Fibroblast of mammary gland (primary cell): ENCODE data around the gene CLPX.

Experiments used
- DNase-seq: peaks from one replicate; pipeline ENCODE4 v3.0.0-alpha.2; 2010; ENCODE audit warnings: low read depth
- H3K4me3 ChIP-seq: 2 replicates; pipeline ENCODE4 v1.5.1; 2011; ENCODE audit warnings: low read depth, mild to moderate bottlenecking, low read length, moderate library complexity; ENCODE audit not compliant: control insufficient read depth
- CTCF ChIP-seq: conservative IDR thresholded peaks from 2 replicates; pipeline ENCODE4 v1.5.1; 2011; ENCODE audit warnings: low read depth, low read length, inconsistent platforms; ENCODE audit not compliant: control insufficient read depth, insufficient read depth

Gene CLPX

DNA sequence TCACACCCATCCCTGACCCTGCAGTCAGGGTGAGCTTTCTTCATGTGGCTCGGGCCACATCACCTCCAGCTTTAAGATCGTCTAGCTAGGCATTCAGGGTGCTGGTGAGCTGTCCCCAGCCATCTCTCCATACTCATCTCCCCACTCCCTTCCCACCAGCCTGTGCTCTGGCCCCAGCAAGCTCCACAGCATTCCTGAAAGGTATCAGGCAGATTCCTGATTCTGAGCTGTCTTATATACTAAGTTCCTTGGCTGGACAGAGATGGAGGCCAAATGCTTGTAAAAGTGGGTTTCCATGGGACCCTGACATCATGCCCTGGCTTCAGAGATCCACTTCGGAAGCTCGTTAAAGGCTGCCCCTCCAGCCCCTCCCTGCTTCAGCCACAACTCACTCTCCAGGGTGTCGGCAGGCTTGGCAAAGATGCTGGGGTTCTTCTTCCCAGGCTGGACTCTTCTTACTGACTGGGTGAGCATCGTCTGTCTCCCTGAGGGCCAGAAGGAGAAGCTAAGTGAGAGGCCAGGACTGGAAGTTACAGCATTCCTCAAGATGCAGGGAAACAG is 22.2 kb upstream of the CLPX start:
- H3K4me3 ChIP-seq = no peak overlapping the region
- TF ChIP-seq CTCF = no peak
- DNase-seq = no peak

- no peak overlapping the region for H3K4me3 ChIP-seq
- TF ChIP-seq CTCF = no peak
- DNase-seq = no peak
Measured at GRCh38 chr15:65206750-65207149, 21.6 kb upstream of the CLPX start.

- no peak for DNase-seq
- no peak overlapping the region for H3K4me3 ChIP-seq
- no peak for TF ChIP-seq CTCF
Measured at GRCh38 chr15:65204931-65205660, 20.0 kb upstream of the CLPX start.

DNA sequence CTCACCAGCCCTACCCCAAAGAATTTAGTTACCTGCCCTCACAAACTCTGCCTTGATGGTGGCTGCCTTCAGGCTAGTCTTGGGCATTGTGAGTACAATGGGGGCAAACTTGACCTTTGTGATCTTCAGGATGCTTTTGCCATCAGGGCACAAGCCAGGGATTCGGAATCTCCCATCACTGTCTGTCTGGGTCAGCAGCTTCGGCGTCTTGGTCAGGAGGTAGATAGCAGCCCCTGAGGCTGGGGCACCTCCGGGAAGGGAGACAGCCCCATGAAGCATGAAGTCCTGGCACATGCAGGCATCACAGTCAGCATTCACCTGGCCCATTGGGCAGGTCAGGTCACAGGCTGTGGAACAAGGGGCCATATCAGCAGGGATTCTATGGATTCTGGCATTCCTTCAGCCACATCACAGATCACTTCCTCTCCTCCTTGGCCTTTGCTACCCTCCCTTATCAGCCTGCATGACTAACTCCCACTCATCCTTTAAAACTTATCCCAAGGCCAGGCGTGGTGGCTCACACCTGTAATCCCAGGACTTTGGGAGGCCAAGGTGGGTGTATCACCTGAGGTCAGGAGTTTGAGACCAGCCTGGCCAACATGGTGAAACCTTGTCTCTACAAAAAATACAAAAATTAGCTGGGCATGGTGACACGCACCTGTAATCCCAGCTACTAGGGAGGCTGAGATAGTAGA is 19.2 kb upstream of the CLPX start:
- no peak for TF ChIP-seq CTCF
- no peak overlapping the region for H3K4me3 ChIP-seq
- DNase-seq = no peak

DNA sequence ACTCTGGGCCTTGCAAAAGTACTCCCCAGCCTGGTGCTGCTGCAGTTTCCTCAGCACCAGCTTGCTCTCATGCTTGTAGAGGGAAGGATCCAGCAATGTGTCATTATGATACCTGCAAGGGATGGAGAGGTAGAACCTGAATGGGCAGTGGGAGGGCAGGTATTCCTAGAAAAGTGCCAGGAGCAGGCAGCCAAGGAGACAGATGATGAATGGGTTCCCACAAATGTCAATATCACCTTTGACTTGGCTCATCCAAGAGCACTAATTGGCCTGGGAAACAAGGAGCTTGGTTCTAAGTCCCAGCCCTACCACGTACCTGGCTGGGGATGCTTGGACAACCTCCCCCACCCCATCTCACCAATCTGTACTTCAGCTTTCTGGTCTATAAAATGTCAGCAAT is 16.8 kb upstream of the CLPX start:
- no peak for TF ChIP-seq CTCF
- no peak for DNase-seq
- H3K4me3 ChIP-seq = no peak overlapping the region

DNA sequence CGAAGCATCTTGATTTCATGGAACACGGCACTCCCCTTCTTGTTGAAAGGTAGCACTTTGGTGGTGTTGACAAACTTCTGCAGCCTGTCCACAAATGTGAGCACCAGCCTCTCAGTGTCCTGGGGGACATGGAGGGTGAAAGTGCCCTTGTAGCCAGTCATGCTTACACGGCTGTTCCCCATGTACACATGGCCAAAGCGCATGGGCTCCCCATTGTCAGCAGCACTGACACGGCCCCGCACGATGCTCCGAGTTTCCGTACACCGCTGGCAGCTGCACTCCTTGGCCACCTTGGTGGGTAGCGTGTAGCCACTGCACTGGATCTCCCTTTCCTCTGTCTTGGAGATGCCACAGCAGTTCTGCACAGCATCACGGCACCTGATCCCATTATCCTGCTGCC is 13.4 kb upstream of the CLPX start:
- H3K4me3 ChIP-seq = no peak overlapping the region
- DNase-seq = no peak
- TF ChIP-seq CTCF = no peak
